Mesenchymal stem cell (in vitro differentiated cells and primary cell): ENCODE data around the gene PYDC1.
A peak's percentile ranks its signal among the peaks of the same experiment; 100 is the strongest.

Experiments
- DNase-seq: peaks from one replicate; pipeline ENCODE4 v3.0.0-alpha.2; 2013
- H2AFZ ChIP-seq: one replicate; pipeline ENCODE4 v1.6.1; 2013; ENCODE audit warnings: low read depth, mild to moderate bottlenecking, control low read depth, inconsistent platforms, low read length, moderate library complexity
- H2AK5ac ChIP-seq: 2 replicates; pipeline ENCODE4 v1.6.1; 2013; ENCODE audit warnings: low read length, moderate library complexity, mild to moderate bottlenecking, inconsistent platforms; ENCODE audit not compliant: severe bottlenecking
- H2BK120ac ChIP-seq: one replicate; pipeline ENCODE4 v1.6.1; 2013; ENCODE audit warnings: low read depth, mild to moderate bottlenecking, inconsistent platforms, low read length, moderate library complexity
- H2BK12ac ChIP-seq, 2 experiments: one replicate each; pipeline ENCODE4 v1.6.1; 2013; ENCODE audit warnings: inconsistent platforms in 2 of 2, low read length in 2 of 2, mild to moderate bottlenecking in 2 of 2, moderate library complexity in 2 of 2, control low read depth in 1 of 2
- H2BK15ac ChIP-seq: one replicate; pipeline ENCODE4 v1.6.1; 2013; ENCODE audit warnings: mild to moderate bottlenecking, low read depth, inconsistent platforms; ENCODE audit not compliant: poor library complexity, severe bottlenecking
- H2BK5ac ChIP-seq: 2 replicates; pipeline ENCODE4 v1.6.1; 2013; ENCODE audit warnings: low read depth, mild to moderate bottlenecking, low read length, control low read depth, inconsistent platforms; ENCODE audit not compliant: poor library complexity, severe bottlenecking
- H3K14ac ChIP-seq, 2 experiments: one replicate each; pipeline ENCODE4 v1.6.1; 2013; ENCODE audit warnings: inconsistent platforms in 2 of 2, low read length in 2 of 2, control low read depth in 1 of 2, mild to moderate bottlenecking in 1 of 2, moderate library complexity in 1 of 2
- H3K18ac ChIP-seq, 2 experiments: one replicate each; pipeline ENCODE4 v1.6.1; 2013; ENCODE audit warnings: inconsistent platforms in 2 of 2, low read length in 2 of 2, control low read depth in 1 of 2, low read depth in 1 of 2, mild to moderate bottlenecking in 1 of 2
- H3K23ac ChIP-seq, 2 experiments: one replicate each; pipeline ENCODE4 v1.6.1; 2013; ENCODE audit warnings: inconsistent platforms in 2 of 2, low read length in 2 of 2, mild to moderate bottlenecking in 2 of 2, moderate library complexity in 2 of 2, control low read depth in 1 of 2
- H3K27ac ChIP-seq: 2 replicates; pipeline ENCODE4 v1.5.1; 2013; ENCODE audit warnings: mild to moderate bottlenecking, moderate library complexity, low read length, control low read depth, inconsistent platforms; ENCODE audit not compliant: poor library complexity, severe bottlenecking
- H3K27me3 ChIP-seq, 2 experiments: 2 replicates each; pipeline versions ENCODE4 v1.6.1 to v1.7.0; 2013; ENCODE audit warnings: low read length in 2 of 2, mild to moderate bottlenecking in 2 of 2, moderate library complexity in 2 of 2, control low read depth in 1 of 2, inconsistent platforms in 1 of 2; ENCODE audit not compliant: control insufficient read depth in 1 of 2, insufficient read depth in 1 of 2
- H3K36me3 ChIP-seq, 2 experiments: 2 replicates each; pipeline versions ENCODE4 v1.6.1 to v1.7.0; 2013; ENCODE audit warnings: low read length in 2 of 2, control low read depth in 1 of 2, inconsistent platforms in 1 of 2, low read depth in 1 of 2, mild to moderate bottlenecking in 1 of 2; ENCODE audit not compliant: insufficient read depth in 2 of 2, control insufficient read depth in 1 of 2
- H3K4ac ChIP-seq, 2 experiments: one replicate each; pipeline ENCODE4 v1.6.1; 2013; ENCODE audit warnings: inconsistent platforms in 2 of 2, low read length in 2 of 2, mild to moderate bottlenecking in 2 of 2, moderate library complexity in 2 of 2, control low read depth in 1 of 2, low read depth in 1 of 2
- H3K4me1 ChIP-seq: 2 replicates; pipeline ENCODE4 v1.6.1; 2013; ENCODE audit warnings: low read depth, low read length, control low read depth; ENCODE audit not compliant: control insufficient read depth, insufficient read depth
- H3K4me2 ChIP-seq: 2 replicates; pipeline ENCODE4 v1.6.1; 2013; ENCODE audit warnings: low read length, mild to moderate bottlenecking, inconsistent platforms; ENCODE audit not compliant: poor library complexity, severe bottlenecking
- H3K4me3 ChIP-seq, 2 experiments: 2 replicates each; pipeline versions ENCODE4 v1.5.1 to v1.7.0; 2013; ENCODE audit warnings: low read length in 2 of 2, mild to moderate bottlenecking in 2 of 2, control low read depth in 1 of 2, low read depth in 1 of 2; ENCODE audit not compliant: insufficient read depth in 1 of 2
- H3K79me1 ChIP-seq: replicated peaks from 2 replicates; pipeline ENCODE4 v1.6.1; 2013; ENCODE audit warnings: mild to moderate bottlenecking, control low read depth, low read length, inconsistent platforms; ENCODE audit not compliant: poor library complexity, severe bottlenecking
- H3K9ac ChIP-seq: 2 replicates; pipeline ENCODE4 v1.7.0; 2013; ENCODE audit warnings: mild to moderate bottlenecking, low read length, moderate library complexity
- H3K9me3 ChIP-seq: 2 replicates; pipeline ENCODE4 v1.7.0; 2013; ENCODE audit warnings: mild to moderate bottlenecking, low read length; ENCODE audit not compliant: control insufficient read depth
- H4K8ac ChIP-seq: one replicate; pipeline ENCODE4 v1.6.1; 2013; ENCODE audit warnings: inconsistent platforms, mild to moderate bottlenecking, low read length, moderate library complexity
- H4K91ac ChIP-seq: one replicate; pipeline ENCODE4 v1.6.1; 2013; ENCODE audit warnings: mild to moderate bottlenecking, low read length, inconsistent platforms
- WGBS: methylation state at CpG from one replicate; pipeline ENCODE4 v1.1.7; 2013; ENCODE audit warnings: mixed read lengths; 5-methylcytosine and 5-hydroxymethylcytosine counted together

PYDC1 gene

GRCh38 chr16:31190818-31191444 lies 26.0 kb downstream of the PYDC1 start:
- Histone ChIP-seq H3K36me3 (peaks cover 75 to 100% of the 10 kb centered on the region in 2 experiments), H3K27ac (no peak overlapping the region), H3K4ac (no peak overlapping the region), H3K18ac (no peak overlapping the region), H2BK120ac (no peak overlapping the region), H3K4me1 (no peaks in the 10 kb centered on the region), H2BK12ac (no peak overlapping the region), H2BK15ac (no peak overlapping the region), H4K91ac (no peak overlapping the region), H3K4me3 (no peak overlapping the region), H3K27me3 (no peaks in the 10 kb centered on the region), H3K4me2 (no peak overlapping the region), H2AK5ac (no peak overlapping the region), H3K14ac (no peak overlapping the region), H2BK5ac (no peak overlapping the region), H3K79me1 (peaks cover 13% of the 10 kb centered on the region), H3K9ac (no peak overlapping the region), H4K8ac (no peak overlapping the region), H2AFZ (no peak overlapping the region), H3K9me3 (no peaks in the 10 kb centered on the region), H3K23ac (no peak overlapping the region)
- WGBS: 98% methylated on average over 17 of the region's 17 CpGs
- DNase-seq: no peak

- H2BK120ac ChIP-seq: no peak overlapping the region
- no peak overlapping the region for H3K18ac ChIP-seq
- H4K91ac ChIP-seq: no peak overlapping the region
- no peak overlapping the region for H3K4ac ChIP-seq
- H3K23ac ChIP-seq: no peak overlapping the region
- no peak overlapping the region for H2BK15ac ChIP-seq
- no peak overlapping the region for H2BK5ac ChIP-seq
- peaks cover 67 to 100% of the 10 kb centered on the region in 2 experiments for H3K36me3 ChIP-seq
- H4K8ac ChIP-seq: no peak overlapping the region
- no peak overlapping the region for H3K27ac ChIP-seq
- peaks cover 13% of the 10 kb centered on the region for H3K79me1 ChIP-seq
- no peak overlapping the region for H2AK5ac ChIP-seq
- H3K4me3 ChIP-seq: no peak overlapping the region
- H3K4me1 ChIP-seq: no peaks in the 10 kb centered on the region
- no peak overlapping the region for H3K14ac ChIP-seq
- no peak overlapping the region for H3K4me2 ChIP-seq
- 98% methylated on average over 12 of the region's 12 CpGs for WGBS
- H3K27me3 ChIP-seq: no peaks in the 10 kb centered on the region
- H3K9ac ChIP-seq: no peak overlapping the region
- H2BK12ac ChIP-seq: no peak overlapping the region
- DNase-seq: no peak
- no peaks in the 10 kb centered on the region for H3K9me3 ChIP-seq
- no peak overlapping the region for H2AFZ ChIP-seq
Observed at GRCh38 chr16:31190061-31190460, 26.9 kb downstream of the PYDC1 start.

GRCh38 chr16:31189412-31189778 lies 27.5 kb downstream of the PYDC1 start:
- no peaks in the 10 kb centered on the region for H3K9me3 ChIP-seq
- no peak overlapping the region for H2BK12ac ChIP-seq
- H3K4me2 ChIP-seq: no peak overlapping the region
- no peak overlapping the region for H3K27ac ChIP-seq
- H2BK5ac ChIP-seq: no peak overlapping the region
- H4K91ac ChIP-seq: no peak overlapping the region
- 91% methylated on average over 2 of the region's 2 CpGs for WGBS
- no peak overlapping the region for H2BK15ac ChIP-seq
- no peak overlapping the region for H3K14ac ChIP-seq
- no peaks in the 10 kb centered on the region for H3K27me3 ChIP-seq
- H3K4ac ChIP-seq: no peak overlapping the region
- H3K4me1 ChIP-seq: peaks cover 2% of the 10 kb centered on the region
- no peak for DNase-seq
- H3K18ac ChIP-seq: no peak overlapping the region
- no peak overlapping the region for H2AFZ ChIP-seq
- peaks cover 69 to 100% of the 10 kb centered on the region in 2 experiments for H3K36me3 ChIP-seq
- no peak overlapping the region for H2BK120ac ChIP-seq
- no peak overlapping the region for H4K8ac ChIP-seq
- no peak overlapping the region for H3K23ac ChIP-seq
- peaks cover 13% of the 10 kb centered on the region for H3K79me1 ChIP-seq
- H3K9ac ChIP-seq: peak overlapping the region; percentile 50
- no peak overlapping the region for H3K4me3 ChIP-seq
- H2AK5ac ChIP-seq: no peak overlapping the region

- no peak overlapping the region for H2BK15ac ChIP-seq
- H3K79me1 ChIP-seq: peaks cover 12% of the 10 kb centered on the region
- no peak overlapping the region for H3K23ac ChIP-seq
- peaks cover 6% of the 10 kb centered on the region for H3K4me1 ChIP-seq
- peaks cover 69 to 100% of the 10 kb centered on the region in 2 experiments for H3K36me3 ChIP-seq
- H3K18ac ChIP-seq: no peak overlapping the region
- no peak overlapping the region for H3K4me3 ChIP-seq
- no peaks in the 10 kb centered on the region for H3K27me3 ChIP-seq
- H2BK12ac ChIP-seq: no peak overlapping the region
- H2AK5ac ChIP-seq: no peak overlapping the region
- H3K27ac ChIP-seq: no peak overlapping the region
- H4K8ac ChIP-seq: no peak overlapping the region
- H2BK120ac ChIP-seq: no peak overlapping the region
- H2AFZ ChIP-seq: no peak overlapping the region
- H3K4ac ChIP-seq: no peak overlapping the region
- H4K91ac ChIP-seq: no peak overlapping the region
- H3K9me3 ChIP-seq: no peaks in the 10 kb centered on the region
- 96% methylated on average over 3 of the region's 3 CpGs for WGBS
- H3K9ac ChIP-seq: peak overlapping the region; percentile 50
- H2BK5ac ChIP-seq: no peak overlapping the region
- no peak for DNase-seq
- no peak overlapping the region for H3K14ac ChIP-seq
- H3K4me2 ChIP-seq: no peak overlapping the region
Observed at GRCh38 chr16:31188450-31189411, 28.2 kb downstream of the PYDC1 start.
